ENCODE results near the gene VPS72. TPM values are rescaled to one million over a fixed set of nuclear protein-coding genes. Genes with fewer than 3 reads are reported as not detected.

VPS72 gene
- total RNA-seq, 1 experiment from 2014 or later = 103 TPM

DNA sequence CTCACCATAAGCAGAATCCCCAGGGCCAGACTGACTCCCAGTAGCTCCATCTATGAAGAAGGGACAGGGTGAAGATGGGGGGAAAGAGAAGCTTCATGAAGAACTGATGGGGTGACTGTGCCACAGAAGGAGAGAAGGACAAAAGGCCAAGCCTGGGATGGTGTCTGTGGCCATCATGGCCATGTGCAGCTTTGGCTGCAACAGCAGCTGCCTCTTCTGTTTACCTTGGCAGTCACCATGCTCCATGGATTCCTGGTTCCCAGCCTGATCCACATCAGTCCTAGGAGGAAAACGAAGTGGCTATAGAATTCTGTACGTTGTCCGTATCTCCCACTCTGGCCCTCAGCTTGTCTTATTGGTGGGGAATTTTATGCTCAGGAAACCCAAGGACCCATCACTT lies 55.6 kb downstream of the VPS72 start:
- H3K27ac Mint-ChIP-seq = no peak overlapping the region
- no peaks in the 10 kb centered on the region; the same call in 1 of the 2 replicates for H3K9me3 Mint-ChIP-seq

More for the DNA sequence above, 55.6 kb downstream of the VPS72 start:
- H3K4me3 Mint-ChIP-seq = no peak overlapping the region
- CTCF ChIA-PET = interaction anchor here (1.3 to 4.2 kb wide), 3 partner anchors 9 to 35 kb away, joined by 3 to 39 read pairs (median 30); no protein-coding TSS in a partner anchor
- H3K27me3 Mint-ChIP-seq (ENCODE audit: low read depth) = peaks cover 43% of the 10 kb centered on the region
- peaks cover 8% of the 10 kb centered on the region for H3K4me1 Mint-ChIP-seq
- POLR2A ChIA-PET = interaction anchor here (0.5 kb wide), 1 partner anchor 72 kb away, joined by 3 read pairs; no protein-coding TSS in a partner anchor
- TF ChIP-seq FOXJ3 (CRISPR knock-in tag; IDR thresholded peaks at IDR 0.05; ENCODE audit: borderline replicate concordance) (no peak), NR2C2 (CRISPR knock-in tag; IDR thresholded peaks at IDR 0.05) (no peak), RORB (CRISPR knock-in tag; IDR thresholded peaks at IDR 0.05) (no peak), ZNF219 (CRISPR knock-in tag; IDR thresholded peaks at IDR 0.05; ENCODE audit: borderline replicate concordance) (no peak), ZNF423 (CRISPR knock-in tag; IDR thresholded peaks at IDR 0.05) (no peak), NFATC4 (CRISPR knock-in tag; IDR thresholded peaks at IDR 0.05) (no peak), NFYB (CRISPR knock-in tag; conservative IDR thresholded peaks at IDR 0.05; ENCODE audit: low read depth) (no peak), ZNF416 (CRISPR knock-in tag; IDR thresholded peaks at IDR 0.05) (no peak), JAZF1 (CRISPR knock-in tag; IDR thresholded peaks at IDR 0.05) (no peak), IRF2 (CRISPR knock-in tag; IDR thresholded peaks at IDR 0.05; ENCODE audit: borderline replicate concordance, low read depth) (no peak), ZNF317 (CRISPR knock-in tag; IDR thresholded peaks at IDR 0.05; ENCODE audit: borderline replicate concordance, low read depth) (no peak)
- TF ChIP-seq, protein P1, sequence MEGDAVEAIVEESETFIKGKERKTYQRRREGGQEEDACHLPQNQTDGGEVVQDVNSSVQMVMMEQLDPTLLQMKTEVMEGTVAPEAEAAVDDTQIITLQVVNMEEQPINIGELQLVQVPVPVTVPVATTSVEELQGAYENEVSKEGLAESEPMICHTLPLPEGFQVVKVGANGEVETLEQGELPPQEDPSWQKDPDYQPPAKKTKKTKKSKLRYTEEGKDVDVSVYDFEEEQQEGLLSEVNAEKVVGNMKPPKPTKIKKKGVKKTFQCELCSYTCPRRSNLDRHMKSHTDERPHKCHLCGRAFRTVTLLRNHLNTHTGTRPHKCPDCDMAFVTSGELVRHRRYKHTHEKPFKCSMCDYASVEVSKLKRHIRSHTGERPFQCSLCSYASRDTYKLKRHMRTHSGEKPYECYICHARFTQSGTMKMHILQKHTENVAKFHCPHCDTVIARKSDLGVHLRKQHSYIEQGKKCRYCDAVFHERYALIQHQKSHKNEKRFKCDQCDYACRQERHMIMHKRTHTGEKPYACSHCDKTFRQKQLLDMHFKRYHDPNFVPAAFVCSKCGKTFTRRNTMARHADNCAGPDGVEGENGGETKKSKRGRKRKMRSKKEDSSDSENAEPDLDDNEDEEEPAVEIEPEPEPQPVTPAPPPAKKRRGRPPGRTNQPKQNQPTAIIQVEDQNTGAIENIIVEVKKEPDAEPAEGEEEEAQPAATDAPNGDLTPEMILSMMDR (IDR thresholded peaks at IDR 0.05) = no peak
- TF ChIP-seq, protein P2, sequence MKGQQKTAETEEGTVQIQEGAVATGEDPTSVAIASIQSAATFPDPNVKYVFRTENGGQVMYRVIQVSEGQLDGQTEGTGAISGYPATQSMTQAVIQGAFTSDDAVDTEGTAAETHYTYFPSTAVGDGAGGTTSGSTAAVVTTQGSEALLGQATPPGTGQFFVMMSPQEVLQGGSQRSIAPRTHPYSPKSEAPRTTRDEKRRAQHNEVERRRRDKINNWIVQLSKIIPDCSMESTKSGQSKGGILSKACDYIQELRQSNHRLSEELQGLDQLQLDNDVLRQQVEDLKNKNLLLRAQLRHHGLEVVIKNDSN (CRISPR knock-in tag; IDR thresholded peaks at IDR 0.05) = no peak
- TF ChIP-seq, protein P3, sequence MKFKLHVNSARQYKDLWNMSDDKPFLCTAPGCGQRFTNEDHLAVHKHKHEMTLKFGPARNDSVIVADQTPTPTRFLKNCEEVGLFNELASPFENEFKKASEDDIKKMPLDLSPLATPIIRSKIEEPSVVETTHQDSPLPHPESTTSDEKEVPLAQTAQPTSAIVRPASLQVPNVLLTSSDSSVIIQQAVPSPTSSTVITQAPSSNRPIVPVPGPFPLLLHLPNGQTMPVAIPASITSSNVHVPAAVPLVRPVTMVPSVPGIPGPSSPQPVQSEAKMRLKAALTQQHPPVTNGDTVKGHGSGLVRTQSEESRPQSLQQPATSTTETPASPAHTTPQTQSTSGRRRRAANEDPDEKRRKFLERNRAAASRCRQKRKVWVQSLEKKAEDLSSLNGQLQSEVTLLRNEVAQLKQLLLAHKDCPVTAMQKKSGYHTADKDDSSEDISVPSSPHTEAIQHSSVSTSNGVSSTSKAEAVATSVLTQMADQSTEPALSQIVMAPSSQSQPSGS (CRISPR knock-in tag; IDR thresholded peaks at IDR 0.05; ENCODE audit: borderline replicate concordance, low read depth) = no peak
- TF ChIP-seq, protein P4, sequence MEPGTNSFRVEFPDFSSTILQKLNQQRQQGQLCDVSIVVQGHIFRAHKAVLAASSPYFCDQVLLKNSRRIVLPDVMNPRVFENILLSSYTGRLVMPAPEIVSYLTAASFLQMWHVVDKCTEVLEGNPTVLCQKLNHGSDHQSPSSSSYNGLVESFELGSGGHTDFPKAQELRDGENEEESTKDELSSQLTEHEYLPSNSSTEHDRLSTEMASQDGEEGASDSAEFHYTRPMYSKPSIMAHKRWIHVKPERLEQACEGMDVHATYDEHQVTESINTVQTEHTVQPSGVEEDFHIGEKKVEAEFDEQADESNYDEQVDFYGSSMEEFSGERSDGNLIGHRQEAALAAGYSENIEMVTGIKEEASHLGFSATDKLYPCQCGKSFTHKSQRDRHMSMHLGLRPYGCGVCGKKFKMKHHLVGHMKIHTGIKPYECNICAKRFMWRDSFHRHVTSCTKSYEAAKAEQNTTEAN (CRISPR knock-in tag; IDR thresholded peaks at IDR 0.05) = no peak
- TF ChIP-seq, protein P5, sequence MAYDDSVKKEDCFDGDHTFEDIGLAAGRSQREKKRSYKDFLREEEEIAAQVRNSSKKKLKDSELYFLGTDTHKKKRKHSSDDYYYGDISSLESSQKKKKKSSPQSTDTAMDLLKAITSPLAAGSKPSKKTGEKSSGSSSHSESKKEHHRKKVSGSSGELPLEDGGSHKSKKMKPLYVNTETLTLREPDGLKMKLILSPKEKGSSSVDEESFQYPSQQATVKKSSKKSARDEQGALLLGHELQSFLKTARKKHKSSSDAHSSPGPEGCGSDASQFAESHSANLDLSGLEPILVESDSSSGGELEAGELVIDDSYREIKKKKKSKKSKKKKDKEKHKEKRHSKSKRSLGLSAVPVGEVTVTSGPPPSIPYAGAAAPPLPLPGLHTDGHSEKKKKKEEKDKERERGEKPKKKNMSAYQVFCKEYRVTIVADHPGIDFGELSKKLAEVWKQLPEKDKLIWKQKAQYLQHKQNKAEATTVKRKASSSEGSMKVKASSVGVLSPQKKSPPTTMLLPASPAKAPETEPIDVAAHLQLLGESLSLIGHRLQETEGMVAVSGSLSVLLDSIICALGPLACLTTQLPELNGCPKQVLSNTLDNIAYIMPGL (CRISPR knock-in tag; IDR thresholded peaks at IDR 0.05) = no peak
- TF ChIP-seq, protein P6, sequence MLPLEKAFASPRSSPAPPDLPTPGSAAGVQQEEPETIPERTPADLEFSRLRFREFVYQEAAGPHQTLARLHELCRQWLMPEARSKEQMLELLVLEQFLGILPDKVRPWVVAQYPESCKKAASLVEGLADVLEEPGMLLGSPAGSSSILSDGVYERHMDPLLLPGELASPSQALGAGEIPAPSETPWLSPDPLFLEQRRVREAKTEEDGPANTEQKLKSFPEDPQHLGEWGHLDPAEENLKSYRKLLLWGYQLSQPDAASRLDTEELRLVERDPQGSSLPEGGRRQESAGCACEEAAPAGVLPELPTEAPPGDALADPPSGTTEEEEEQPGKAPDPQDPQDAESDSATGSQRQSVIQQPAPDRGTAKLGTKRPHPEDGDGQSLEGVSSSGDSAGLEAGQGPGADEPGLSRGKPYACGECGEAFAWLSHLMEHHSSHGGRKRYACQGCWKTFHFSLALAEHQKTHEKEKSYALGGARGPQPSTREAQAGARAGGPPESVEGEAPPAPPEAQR (CRISPR knock-in tag; IDR thresholded peaks at IDR 0.05) = no peak
- TF ChIP-seq, protein P7, sequence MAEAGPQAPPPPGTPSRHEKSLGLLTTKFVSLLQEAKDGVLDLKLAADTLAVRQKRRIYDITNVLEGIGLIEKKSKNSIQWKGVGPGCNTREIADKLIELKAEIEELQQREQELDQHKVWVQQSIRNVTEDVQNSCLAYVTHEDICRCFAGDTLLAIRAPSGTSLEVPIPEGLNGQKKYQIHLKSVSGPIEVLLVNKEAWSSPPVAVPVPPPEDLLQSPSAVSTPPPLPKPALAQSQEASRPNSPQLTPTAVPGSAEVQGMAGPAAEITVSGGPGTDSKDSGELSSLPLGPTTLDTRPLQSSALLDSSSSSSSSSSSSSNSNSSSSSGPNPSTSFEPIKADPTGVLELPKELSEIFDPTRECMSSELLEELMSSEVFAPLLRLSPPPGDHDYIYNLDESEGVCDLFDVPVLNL (CRISPR knock-in tag; IDR thresholded peaks at IDR 0.05; ENCODE audit: borderline replicate concordance, low read depth) = no peak
- DNase-seq (ENCODE audit: low spot score) (no peak), ATAC-seq (no peak)
- peaks cover 17% of the 10 kb centered on the region for H3K36me3 Mint-ChIP-seq
